ENCODE results near the gene FAM210B. TPM values are rescaled to one million over a fixed set of nuclear protein-coding genes. Genes with fewer than 3 reads are reported as not detected.
"Not testable (repeated sequence)": the region's sequence is repeated elsewhere in the genome, so short reads cannot be mapped to it uniquely, and the experiment has no call there.

Gene FAM210B
- total RNA-seq, 1 donor from 2014 or later: 42.6 TPM

- DNase-seq (ENCODE audit: low read depth): no peak
Measured at GRCh38 chr20:56391596-56392131, 32.9 kb downstream of the FAM210B start.

DNA sequence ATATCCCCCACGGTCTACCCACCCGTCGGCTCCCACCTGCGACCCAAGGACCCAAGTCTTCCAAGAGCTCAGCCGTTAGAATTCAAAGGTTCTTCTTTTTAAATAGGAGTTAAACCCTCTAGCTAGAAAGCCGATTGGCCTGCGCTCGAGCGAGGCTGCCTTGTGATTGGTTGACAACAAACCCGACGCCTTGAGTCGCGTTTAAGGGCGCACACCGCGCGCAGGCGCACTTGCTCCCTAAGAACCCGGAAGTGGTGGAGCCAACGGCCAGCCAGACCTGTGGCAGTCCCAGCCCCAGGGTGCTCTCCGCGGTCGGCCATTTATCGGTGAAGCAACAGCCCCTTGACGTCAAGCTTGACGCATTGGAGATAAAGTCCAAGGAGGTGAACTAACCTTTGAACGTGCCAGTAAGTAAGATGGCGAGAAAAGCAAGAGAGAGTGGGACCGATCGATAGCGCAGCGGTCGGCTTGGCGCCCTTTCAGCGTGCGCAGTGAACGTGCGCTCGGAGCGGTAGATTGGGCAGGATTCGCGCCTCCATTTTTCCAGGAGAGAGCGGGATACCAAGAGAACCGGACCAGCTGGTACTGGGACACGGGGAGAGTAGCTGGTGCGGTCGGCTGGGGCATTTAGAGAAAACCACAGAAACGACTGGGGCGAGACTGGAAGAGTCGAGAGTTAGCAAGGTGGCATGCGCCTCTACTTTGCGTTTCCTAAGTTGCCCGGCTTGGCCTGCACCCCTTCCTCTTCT, 33.5 kb downstream of the FAM210B start, which contains the start of the genes AURKA and CSTF1:
Gene AURKA (minus strand): TSS at position 84 of the 749 bp plus-strand sequence. CDS start 4,018 bp downstream, outside the sequence.
Gene CSTF1 (plus strand): TSS at position 514 of the 749 bp plus-strand sequence. CDS start 2,908 bp downstream, outside the sequence.
- peak; percentile 99 for DNase-seq (ENCODE audit: low read depth)

- no peak for DNase-seq (ENCODE audit: low read depth)
Measured at GRCh38 chr20:56392881-56393482, 34.2 kb downstream of the FAM210B start.

DNA sequence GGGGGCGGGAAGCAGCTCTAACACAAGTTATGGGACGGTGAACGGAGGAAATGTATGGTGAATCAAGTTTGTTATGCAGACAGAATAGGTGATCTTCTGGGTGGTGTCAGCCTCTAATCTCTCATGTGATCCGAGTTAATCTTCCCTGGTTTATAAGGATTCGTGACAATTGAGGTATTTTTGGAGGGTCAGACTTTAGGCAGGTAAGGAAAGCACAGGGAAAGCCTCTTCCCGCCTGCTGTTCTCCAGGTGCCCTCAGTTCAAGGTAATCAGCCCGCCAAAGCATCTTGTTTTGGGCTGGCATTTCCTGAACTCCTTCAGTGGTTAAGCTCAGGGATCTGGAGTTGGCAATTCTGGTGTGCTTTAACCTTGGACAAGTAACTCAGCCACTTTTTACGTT, 34.9 kb downstream of the FAM210B start:
- DNase-seq (ENCODE audit: low read depth): no peak

- DNase-seq (ENCODE audit: low read depth): peak; percentile 82
Measured at GRCh38 chr20:56395166-56395565, 36.4 kb downstream of the FAM210B start.

DNA sequence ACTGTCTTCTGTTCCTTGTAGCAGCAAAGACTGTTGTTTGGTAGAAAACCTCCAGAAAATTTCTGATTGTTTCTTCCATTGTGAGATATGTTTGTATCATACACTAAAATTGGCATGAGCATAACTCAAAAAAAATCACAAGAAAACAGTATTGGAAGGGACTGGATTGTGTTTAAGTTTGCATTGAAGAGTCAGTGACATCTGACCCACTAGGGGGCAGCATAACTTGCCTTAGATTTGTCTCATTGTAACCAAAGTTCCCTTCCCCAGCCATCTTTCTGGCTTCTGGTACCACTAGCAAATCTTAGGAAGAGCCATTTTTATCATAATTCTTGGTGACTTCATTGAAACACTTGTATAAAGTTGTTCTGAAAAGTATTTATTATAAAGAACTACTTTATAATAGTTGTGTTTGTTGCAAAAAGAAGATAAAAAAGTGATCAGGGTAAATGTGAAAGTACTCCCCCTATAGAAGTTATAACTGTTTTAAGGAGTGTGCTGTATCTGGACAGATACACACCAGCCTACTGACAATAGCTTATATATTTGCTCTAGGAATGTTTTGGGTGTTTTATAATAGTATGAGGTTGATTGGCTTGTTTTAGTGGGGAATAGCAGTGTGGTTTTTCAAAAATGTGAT, 41.3 kb downstream of the FAM210B start:
- peak; percentile 82 for DNase-seq (ENCODE audit: low read depth)

DNA sequence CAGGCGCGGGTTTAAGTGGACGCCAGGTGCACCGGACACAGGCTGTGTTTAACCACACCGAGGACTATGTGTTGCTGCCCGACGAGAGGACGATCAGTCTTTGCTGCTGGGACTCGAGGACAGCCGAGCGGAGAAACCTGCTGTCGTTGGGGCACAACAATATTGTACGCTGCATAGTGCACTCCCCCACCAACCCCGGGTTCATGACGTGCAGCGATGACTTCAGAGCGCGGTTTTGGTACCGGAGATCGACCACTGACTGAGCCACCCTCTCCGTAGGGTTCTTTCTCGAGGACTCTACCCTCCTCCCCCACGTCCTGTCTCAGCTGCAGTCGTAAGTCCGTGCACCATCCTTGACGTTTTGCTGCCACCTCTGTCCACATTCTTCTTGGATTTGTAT, 44.7 kb downstream of the FAM210B start:
- DNase-seq (ENCODE audit: low read depth): no peak

DNA sequence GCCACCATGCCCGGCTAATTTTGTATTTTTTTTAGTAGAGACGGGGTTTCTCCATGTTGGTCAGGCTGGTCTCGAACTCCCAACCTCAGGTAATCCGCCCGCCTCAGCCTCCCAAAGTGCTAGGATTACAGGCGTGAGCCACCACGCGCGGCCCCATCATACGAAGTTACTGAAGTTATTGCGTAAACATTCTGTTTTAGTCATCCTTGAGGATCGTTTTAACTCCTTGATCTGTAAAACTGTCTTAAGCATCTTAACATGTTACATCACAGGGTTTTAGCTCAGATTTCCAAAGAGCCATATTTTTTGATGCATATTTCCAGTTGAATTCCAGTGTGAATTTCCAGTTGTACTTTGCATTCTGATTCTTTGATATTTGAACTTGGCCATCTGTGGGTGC, 46.6 kb downstream of the FAM210B start:
- not testable (repeated sequence) for DNase-seq (ENCODE audit: low read depth)

- DNase-seq (ENCODE audit: low read depth): no peak
Measured at GRCh38 chr20:56406910-56407309, 48.1 kb downstream of the FAM210B start.

GRCh38 chr20:56409521-56409920, 50.7 kb downstream of the FAM210B start:
- no peak for DNase-seq (ENCODE audit: low read depth)

GRCh38 chr20:56409956-56410355, 51.2 kb downstream of the FAM210B start:
- DNase-seq (ENCODE audit: low read depth): no peak

DNA sequence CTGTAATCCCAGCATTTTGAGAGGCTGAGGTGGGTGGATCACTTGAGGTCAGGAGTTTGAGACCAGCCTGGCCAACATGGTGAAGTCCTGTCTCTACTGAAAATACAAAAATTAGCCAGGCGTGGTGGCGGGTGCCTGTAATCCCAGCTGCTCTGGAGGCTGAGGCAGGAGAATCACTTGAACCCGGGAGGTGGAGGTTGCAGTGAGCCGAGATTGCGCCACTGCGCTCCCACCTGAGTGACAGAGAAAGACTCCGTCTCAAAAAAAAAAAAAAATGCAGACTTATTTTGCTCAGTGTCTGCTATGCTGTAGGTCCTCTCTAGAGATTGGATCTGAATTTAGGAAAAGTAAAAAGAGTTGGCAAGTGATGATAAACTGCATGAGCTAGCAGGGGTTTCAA, 52.5 kb downstream of the FAM210B start:
- not testable (repeated sequence) for DNase-seq (ENCODE audit: low read depth)

- no peak for DNase-seq (ENCODE audit: low read depth)
Measured at GRCh38 chr20:56411759-56412472, 53.1 kb downstream of the FAM210B start, which contains the start of gene CASS4. Gene CASS4 (plus strand): TSS chr20:56412260. CDS start chr20:56412459, 199 bp downstream.

- no peak for DNase-seq (ENCODE audit: low read depth)
Measured at GRCh38 chr20:56412473-56412790, 53.7 kb downstream of the FAM210B start.

DNA sequence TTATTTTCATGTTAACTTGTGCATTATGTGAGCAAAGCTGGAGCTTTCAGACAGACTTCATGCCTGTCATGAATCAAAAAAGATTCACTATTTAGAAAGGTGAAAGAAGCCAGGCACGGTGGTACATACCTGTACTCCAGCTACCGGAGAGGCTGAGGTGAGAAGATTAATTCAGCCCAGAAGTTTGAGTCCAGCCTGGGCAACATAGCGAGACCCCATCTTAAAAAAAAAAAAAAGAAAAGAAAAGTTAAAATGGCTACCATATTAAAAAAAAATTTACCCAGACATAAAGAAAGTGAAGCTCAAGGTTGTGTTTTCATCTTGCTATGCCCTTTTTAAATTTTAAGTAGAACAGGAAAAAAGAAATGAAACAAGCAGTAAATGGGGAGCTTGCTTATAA, 54.2 kb downstream of the FAM210B start:
- DNase-seq (ENCODE audit: low read depth): no peak

- no peak for DNase-seq (ENCODE audit: low read depth)
Measured at GRCh38 chr20:56414842-56415765, 56.3 kb downstream of the FAM210B start.

DNA sequence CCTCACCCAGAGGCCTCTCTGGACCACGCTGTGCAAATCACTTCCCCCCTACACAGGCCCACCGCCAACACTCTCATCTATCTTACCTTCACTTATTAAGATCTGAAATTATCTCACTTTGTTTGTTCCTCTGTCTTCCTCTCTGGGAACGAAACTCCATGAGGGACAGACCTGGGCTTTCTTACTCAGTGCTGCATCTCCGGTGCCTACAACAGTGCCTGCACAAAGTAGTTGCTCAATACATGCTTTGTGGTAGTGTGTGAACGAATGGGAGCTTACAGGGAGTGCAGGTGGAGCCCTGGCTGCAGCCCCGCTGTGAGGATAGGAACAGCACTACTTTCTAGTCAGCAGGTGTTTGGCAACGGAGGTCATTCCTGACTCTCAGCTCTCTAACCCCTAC, 58.6 kb downstream of the FAM210B start:
- DNase-seq (ENCODE audit: low read depth): no peak

- DNase-seq (ENCODE audit: low read depth): no peak
Measured at GRCh38 chr20:56417911-56418310, 59.1 kb downstream of the FAM210B start.

All from myocyte (in vitro differentiated cells).